Activated naive CD4-positive, alpha-beta T cell treated with anti-CD3 and anti-CD28 coated beads, Interleukin-2, amount 10 ng/mL, durations not matched to agents 7 days and 5 days (primary cell): Measurements from ENCODE around the gene KRT31.
"Not testable (repeated sequence)": the region's sequence is repeated elsewhere in the genome, so short reads cannot be mapped to it uniquely, and the experiment has no call there.

Experiments used
- CTCF ChIA-PET: fragments of 350-600 bp; sonication (Branson Sonifier 250); formaldehyde crosslinking; loops from one replicate; lab custom pipeline; 2021; ENCODE audit warnings: antibody characterized with exemption; lab: Charles Lee
- DNase-seq: peaks from one replicate; pipeline ENCODE4 v3.0.0-alpha.2; 2020
- H3K27ac Mint-ChIP-seq: one replicate; pipeline ENCODE4 v1.8.0; 2021; ENCODE audit warnings: mild to moderate bottlenecking, moderate library complexity, mixed read lengths
- H3K27me3 Mint-ChIP-seq: one replicate; pipeline ENCODE4 v1.8.0; 2021; ENCODE audit warnings: mild to moderate bottlenecking, mixed read lengths
- H3K36me3 Mint-ChIP-seq: one replicate; pipeline ENCODE4 v1.8.0; 2021; ENCODE audit warnings: mixed read lengths
- H3K4me1 Mint-ChIP-seq: one replicate; pipeline ENCODE4 v1.8.0; 2021; ENCODE audit warnings: mixed read lengths
- H3K4me3 Mint-ChIP-seq: one replicate; pipeline ENCODE4 v1.8.0; 2021; ENCODE audit warnings: mild to moderate bottlenecking, moderate library complexity, mixed read lengths
- H3K9me3 Mint-ChIP-seq: one replicate; pipeline ENCODE4 v1.8.0; 2021; ENCODE audit warnings: mixed read lengths

Gene KRT31

DNA sequence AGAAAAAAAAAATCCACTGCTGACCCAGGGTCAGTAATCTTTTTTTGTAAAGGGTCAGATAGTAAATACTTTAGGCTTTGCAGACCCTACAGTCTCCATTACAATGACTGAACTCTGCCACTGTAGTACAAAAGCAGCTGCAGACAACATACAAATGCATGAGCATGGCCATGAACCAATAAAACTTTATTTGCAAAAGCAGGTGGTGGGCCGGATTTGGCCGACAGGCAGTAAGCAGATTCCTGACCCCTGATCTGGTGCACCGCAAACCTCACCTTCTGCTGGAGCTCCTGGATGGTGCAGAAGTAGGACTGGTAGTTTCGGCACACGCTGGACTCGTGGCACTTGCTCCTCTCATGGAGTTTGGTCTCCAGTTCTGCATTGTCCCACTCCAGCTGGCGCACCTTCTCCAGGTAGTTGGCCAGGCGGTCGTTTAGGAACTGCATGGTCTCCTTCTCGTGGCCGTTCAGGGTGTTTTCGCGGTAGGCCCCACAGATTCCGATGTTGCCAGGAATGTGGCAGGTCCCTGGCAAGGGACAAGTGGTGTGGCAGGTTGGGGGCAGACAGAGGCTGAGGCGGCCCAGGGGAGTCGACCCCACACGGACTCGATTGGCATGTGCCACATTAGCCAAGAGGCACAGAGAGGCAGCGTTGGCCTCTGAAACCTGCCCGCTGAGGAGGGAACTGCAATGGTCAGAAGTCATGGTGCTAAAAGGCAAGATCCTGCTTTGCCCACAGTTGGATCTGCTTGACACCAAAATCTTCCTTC, 13.8 kb upstream of the KRT31 start:
- DNase-seq: no peak
- no peaks in the 10 kb centered on the region for H3K9me3 Mint-ChIP-seq
- H3K4me3 Mint-ChIP-seq: no peak overlapping the region
- peaks cover 8% of the 10 kb centered on the region for H3K27me3 Mint-ChIP-seq
- CTCF ChIA-PET: no interaction called here
- peaks cover 6% of the 10 kb centered on the region for H3K4me1 Mint-ChIP-seq
- H3K27ac Mint-ChIP-seq: no peak overlapping the region
- H3K36me3 Mint-ChIP-seq: no peaks in the 10 kb centered on the region

DNA sequence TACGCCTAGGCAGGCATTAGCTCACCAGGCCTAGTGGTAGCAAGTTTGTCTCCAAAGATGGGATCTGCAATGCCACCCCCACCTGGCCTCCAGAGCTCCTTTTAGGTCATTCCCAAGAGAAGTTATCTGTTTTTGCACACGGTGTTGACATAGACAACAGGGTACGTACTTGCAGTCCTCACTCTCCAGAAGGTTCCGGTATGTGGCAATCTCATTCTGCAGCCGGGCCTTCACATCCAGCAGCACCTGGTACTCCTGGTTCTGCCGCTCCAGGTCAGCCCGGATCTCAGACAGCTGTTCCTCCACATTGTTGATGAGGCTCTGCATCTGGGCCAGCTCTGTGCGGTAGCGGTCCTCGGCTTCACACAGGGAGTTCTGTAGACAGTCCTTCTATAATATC, 9.8 kb upstream of the KRT31 start:
- H3K27ac Mint-ChIP-seq: no peak overlapping the region
- peaks cover 3% of the 10 kb centered on the region for H3K27me3 Mint-ChIP-seq
- DNase-seq: no peak
- peaks cover 32% of the 10 kb centered on the region for H3K4me1 Mint-ChIP-seq
- CTCF ChIA-PET: interaction anchor here (0.6 to 2.4 kb wide), 3 partner anchors 10 to 256 kb away, joined by 3 to 5 read pairs (median 4); no protein-coding TSS in a partner anchor
- no peaks in the 10 kb centered on the region for H3K36me3 Mint-ChIP-seq
- H3K9me3 Mint-ChIP-seq: no peaks in the 10 kb centered on the region
- no peak overlapping the region for H3K4me3 Mint-ChIP-seq

DNA sequence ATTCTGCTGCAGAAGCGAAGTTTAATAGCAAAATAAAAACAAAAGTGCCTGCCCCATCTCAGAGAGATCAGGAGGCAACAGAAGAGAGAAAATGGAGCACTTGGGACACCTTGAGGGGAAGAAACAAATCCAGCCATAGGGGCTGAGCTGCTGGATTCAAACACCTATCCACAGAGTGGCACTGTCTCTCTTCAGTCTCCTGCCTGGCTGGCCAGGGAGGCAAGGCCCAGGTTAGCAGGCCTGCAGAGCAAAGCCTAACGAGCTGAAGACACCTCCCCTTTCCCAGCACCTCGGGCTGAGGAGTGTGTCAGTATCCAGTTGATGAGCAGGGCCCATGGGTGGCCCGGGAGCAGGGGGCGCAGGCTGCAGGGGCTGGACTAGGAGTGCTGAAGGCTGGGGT, 8.8 kb upstream of the KRT31 start:
- Mint-ChIP-seq H3K36me3 (no peaks in the 10 kb centered on the region), H3K9me3 (no peaks in the 10 kb centered on the region), H3K27ac (no peak overlapping the region), H3K27me3 (peaks cover under 1% of the 10 kb centered on the region), H3K4me1 (peaks cover 33% of the 10 kb centered on the region), H3K4me3 (no peak overlapping the region)
- DNase-seq: no peak
- CTCF ChIA-PET: interaction anchor here (1.4 to 2.4 kb wide), 2 partner anchors 143 to 257 kb away, joined by 5 read pairs; no protein-coding TSS in a partner anchor

DNA sequence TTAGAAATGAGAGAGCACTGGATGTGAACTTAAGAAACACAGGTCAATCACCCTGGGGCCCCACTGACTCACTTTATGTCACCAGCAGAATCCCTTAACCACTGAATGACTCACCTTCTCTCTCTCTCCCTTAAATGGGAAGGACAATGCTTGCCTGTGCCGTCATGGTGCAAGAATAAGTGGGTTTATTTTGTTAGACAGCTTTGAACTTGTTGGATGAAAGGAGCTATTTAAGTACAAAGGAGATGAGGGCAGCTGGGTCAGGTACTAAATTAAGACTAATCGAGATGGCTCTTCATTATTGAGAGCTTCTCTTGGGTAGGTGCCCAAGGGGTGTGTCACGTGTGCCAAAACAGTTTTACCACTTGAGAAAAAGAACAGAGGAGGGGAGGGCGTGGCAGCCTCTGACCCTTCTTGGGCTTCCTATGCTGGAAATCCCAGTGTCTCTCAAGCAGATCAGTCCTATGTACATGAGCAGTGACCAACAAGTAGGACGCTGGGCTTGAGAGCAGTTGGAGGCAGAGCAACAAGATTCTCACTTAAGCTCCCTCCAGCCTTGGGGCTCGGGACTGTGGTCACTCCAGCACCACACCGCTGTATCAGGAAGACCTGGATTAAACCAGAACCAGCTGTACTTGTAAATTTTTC, 6.7 kb upstream of the KRT31 start:
- no peaks in the 10 kb centered on the region for H3K36me3 Mint-ChIP-seq
- H3K27me3 Mint-ChIP-seq: peaks cover 8% of the 10 kb centered on the region
- H3K4me1 Mint-ChIP-seq: peaks cover 30% of the 10 kb centered on the region
- CTCF ChIA-PET: interaction anchor here (1.0 to 1.7 kb wide), 3 partner anchors 14 to 145 kb away, joined by 3 to 7 read pairs (median 5); no protein-coding TSS in a partner anchor
- H3K4me3 Mint-ChIP-seq: no peak overlapping the region
- H3K27ac Mint-ChIP-seq: no peak overlapping the region
- peak; percentile 33 for DNase-seq
- H3K9me3 Mint-ChIP-seq: no peaks in the 10 kb centered on the region

DNA sequence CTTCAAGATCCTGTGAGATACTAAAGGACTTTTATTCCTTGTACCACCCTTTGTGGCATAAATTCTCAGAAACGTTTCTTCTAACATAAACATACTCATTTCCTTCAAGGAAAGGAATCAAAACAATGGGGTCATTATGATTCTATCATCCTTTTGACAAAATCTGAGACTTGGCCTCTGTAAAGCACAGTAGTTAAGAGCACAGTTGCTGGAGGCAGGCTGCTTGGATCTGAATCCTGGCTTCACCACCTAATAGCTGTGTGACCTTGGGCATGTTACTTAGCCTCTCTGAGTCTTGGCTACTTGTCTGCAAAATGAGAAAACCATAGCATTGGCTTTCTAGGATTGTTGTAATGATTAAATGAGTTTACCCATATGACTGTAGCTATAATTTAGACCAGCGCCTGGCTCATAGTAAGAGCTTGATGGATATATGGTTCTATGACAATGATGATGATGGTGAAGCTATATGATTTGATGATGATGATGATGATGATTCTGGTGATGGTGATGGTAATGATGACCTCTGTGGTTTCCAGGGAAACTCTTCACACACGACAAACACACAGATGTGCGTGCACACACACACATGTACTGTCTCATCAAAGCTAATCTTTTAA, 6.1 kb upstream of the KRT31 start:
- peaks cover 8% of the 10 kb centered on the region for H3K27me3 Mint-ChIP-seq
- no peaks in the 10 kb centered on the region for H3K9me3 Mint-ChIP-seq

DNA sequence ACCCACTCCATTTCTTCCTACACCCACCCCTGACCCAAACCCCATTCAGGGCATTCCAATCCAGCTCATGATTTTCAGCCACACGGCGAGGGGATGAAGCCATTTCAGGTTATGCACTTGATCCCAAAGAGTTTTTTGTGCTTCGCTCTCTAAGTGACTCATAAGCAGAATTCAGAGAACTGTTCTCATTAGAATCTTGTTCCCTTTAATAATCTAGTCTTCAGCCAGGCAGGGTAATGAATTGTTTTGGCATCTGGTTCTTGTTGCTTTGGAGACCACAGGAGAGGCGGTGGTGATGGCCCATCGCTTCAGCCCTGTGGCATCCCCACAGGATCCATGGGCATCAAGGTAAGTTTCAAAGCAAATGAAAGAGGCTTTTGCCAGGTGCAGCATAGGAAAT, 4.8 kb upstream of the KRT31 start:
- no peaks in the 10 kb centered on the region for H3K9me3 Mint-ChIP-seq
- H3K4me1 Mint-ChIP-seq: peaks cover 27% of the 10 kb centered on the region
- no peak overlapping the region for H3K4me3 Mint-ChIP-seq
- no peak for DNase-seq
- no peaks in the 10 kb centered on the region for H3K36me3 Mint-ChIP-seq
- no peak overlapping the region for H3K27ac Mint-ChIP-seq
- CTCF ChIA-PET: no interaction called here
- peaks cover 8% of the 10 kb centered on the region for H3K27me3 Mint-ChIP-seq

More for the DNA sequence above, 6.1 kb upstream of the KRT31 start:
- peak overlapping the region; percentile 12 for H3K27ac Mint-ChIP-seq
- no peaks in the 10 kb centered on the region for H3K36me3 Mint-ChIP-seq
- H3K4me1 Mint-ChIP-seq: peaks cover 27% of the 10 kb centered on the region
- no peak overlapping the region for H3K4me3 Mint-ChIP-seq
- CTCF ChIA-PET: interaction anchor here (1.6 to 1.7 kb wide), 2 partner anchors 81 to 145 kb away, joined by 5 to 7 read pairs; no protein-coding TSS in a partner anchor
- no peak for DNase-seq

DNA sequence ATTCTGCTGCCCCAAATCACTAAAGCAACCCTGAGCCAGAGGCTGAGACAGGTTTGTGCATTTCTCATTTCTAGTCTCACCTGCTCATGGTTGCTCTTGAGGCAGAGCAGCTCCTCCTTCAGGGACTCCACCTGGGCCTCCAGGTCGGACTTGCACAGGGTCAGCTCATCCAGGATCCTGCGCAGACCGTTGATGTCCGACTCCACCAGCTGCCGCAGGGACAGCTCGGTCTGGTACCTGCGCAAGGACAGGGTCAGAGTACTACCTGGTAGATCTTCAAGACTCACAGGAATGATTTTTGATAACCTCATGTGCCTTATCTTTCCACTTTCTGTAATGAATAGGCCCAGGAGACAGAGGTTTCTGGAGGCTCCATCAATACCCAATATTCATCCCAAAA, 1.1 kb downstream of the KRT31 start:
- Mint-ChIP-seq H3K9me3 (no peaks in the 10 kb centered on the region), H3K36me3 (no peaks in the 10 kb centered on the region), H3K27me3 (peaks cover 16% of the 10 kb centered on the region), H3K4me1 (no peaks in the 10 kb centered on the region), H3K4me3 (no peak overlapping the region), H3K27ac (no peak overlapping the region)
- CTCF ChIA-PET: no interaction called here
- DNase-seq: no peak

DNA sequence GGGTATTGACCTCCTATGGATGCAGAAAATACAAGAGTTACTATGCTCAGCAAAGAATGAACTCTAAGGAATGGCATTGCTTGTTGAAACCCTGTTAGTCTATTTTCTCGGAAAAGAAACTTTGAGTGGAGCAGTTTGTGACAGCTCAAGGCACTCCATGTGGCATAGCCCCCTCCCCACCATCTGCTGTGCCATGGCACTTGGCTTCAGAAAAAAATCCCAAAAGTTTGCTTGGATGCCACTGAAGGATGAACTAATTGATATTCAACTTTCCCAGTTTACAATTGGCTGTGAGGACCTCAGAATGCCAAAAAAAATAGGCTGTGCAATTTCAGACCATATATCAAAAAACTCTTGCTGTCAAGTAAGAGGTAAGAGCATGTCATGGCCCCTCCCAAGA, 1.8 kb downstream of the KRT31 start:
- DNase-seq: no peak
- Mint-ChIP-seq H3K27ac (no peak overlapping the region), H3K4me1 (no peaks in the 10 kb centered on the region), H3K36me3 (no peaks in the 10 kb centered on the region), H3K9me3 (no peaks in the 10 kb centered on the region), H3K4me3 (no peak overlapping the region), H3K27me3 (peaks cover 16% of the 10 kb centered on the region)
- CTCF ChIA-PET: no interaction called here

DNA sequence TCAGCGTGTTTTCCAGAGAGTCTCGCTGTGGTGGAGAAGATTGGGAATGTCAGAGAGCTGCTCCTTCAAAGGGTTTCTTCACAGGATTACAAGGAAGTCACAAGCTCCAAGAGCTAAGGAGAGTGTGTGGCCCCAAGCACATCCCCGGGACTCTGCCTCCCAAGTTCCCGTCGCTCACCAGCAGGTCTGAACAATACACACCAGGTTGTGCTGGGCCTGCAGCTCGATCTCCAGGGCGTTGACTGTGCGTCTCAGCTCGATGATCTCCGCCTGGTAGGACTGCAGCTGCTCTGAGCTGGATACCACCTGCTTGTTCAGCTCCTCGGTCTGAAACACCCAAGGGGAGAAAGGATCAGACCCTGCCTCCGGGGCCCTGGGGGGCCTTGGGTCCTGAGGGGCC, 2.4 kb downstream of the KRT31 start:
- H3K4me1 Mint-ChIP-seq, CTCF ChIA-PET: not testable (repeated sequence)

DNA sequence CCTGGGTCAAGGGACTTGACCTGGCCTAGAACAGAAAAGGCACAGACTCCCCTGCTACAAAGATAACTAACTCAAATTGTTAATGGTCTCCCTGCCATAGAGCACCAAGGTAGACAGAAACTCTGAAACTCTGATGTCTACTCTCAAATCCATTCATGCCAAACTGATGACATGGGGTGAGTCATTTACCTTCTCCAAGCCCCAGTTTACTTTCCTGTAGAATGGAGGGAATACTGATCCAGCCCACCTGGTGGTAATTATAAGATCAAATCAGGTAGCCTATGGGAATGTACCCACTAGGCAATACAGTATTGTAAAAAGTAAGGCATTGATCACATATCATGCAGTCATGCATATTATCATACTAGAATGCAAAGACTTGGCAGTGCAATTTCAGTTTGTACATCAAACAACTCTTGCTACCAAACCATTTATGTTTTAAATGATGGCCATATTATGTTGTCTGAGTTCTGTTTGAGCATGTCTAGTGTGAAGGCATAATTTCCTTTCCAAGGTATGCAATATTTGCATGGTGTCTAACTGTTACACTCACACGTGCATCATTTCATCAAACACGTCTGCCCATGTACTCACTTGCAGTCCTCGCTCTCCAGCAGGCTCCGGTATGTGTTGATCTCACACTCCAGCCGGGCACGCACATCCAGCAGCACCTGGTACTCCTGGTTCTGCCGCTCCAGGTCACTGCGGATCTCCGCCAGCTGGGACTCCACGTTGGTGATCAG, 3.0 kb downstream of the KRT31 start:
- Mint-ChIP-seq H3K36me3 (no peaks in the 10 kb centered on the region), H3K27ac (no peak overlapping the region), H3K4me1 (no peaks in the 10 kb centered on the region), H3K4me3 (no peak overlapping the region), H3K27me3 (peaks cover 8% of the 10 kb centered on the region), H3K9me3 (no peaks in the 10 kb centered on the region)
- no peak for DNase-seq
- CTCF ChIA-PET: no interaction called here

More for the DNA sequence above, 2.4 kb downstream of the KRT31 start:
- DNase-seq, H3K9me3 Mint-ChIP-seq, H3K4me3 Mint-ChIP-seq, H3K27ac Mint-ChIP-seq, H3K36me3 Mint-ChIP-seq: not testable (repeated sequence)
- H3K27me3 Mint-ChIP-seq: peaks cover 10% of the 10 kb centered on the region

DNA sequence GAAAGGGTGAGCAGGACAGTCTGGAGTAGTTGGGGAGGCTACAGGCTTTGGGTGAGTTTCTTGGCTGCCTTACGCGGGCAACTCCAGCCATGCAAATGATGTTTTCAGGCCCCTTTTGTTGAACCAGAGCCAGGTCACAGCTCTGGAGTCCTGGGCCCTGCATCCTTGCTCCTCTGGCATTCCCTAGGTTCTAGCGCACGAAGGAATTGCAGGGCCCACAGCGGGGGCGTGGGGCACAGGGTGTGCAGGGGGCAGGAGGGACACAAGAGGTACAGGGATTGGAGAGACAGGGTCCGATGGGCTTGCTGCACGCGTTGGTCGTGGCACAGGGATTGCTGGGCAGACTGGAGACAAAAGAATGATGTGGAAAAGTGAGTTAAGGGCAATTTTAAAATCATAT, 3.6 kb downstream of the KRT31 start:
- H3K27ac Mint-ChIP-seq: no peak overlapping the region
- CTCF ChIA-PET: no interaction called here
- H3K36me3 Mint-ChIP-seq: no peaks in the 10 kb centered on the region

DNA sequence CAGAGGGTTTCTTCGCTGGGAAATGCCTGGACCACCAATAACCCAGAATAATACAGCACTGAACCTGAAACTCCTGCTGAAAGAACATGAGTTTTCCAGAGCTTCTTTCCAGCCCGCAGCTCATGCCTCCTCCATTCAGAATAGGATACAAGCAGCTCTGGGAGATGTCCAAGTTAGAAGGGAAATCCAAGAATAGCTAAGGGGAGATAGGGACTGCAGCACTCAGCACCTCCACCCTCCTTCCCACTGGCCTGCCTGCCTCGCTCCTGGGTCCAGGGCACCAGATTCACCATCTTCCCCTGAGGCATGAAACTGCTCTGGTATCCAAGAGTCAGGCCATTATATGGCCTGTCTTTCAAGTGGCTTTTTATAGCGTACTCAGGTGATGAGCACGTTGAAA, 4.1 kb downstream of the KRT31 start:
- Mint-ChIP-seq H3K9me3 (no peaks in the 10 kb centered on the region), H3K27ac (no peak overlapping the region), H3K36me3 (no peaks in the 10 kb centered on the region), H3K27me3 (peaks cover 11% of the 10 kb centered on the region), H3K4me1 (no peaks in the 10 kb centered on the region), H3K4me3 (no peak overlapping the region)
- DNase-seq: no peak
- CTCF ChIA-PET: no interaction called here

More for the DNA sequence above, 3.6 kb downstream of the KRT31 start:
- H3K27me3 Mint-ChIP-seq: peaks cover 11% of the 10 kb centered on the region
- H3K4me1 Mint-ChIP-seq: no peaks in the 10 kb centered on the region
- DNase-seq: no peak
- H3K9me3 Mint-ChIP-seq: no peaks in the 10 kb centered on the region
- no peak overlapping the region for H3K4me3 Mint-ChIP-seq

DNA sequence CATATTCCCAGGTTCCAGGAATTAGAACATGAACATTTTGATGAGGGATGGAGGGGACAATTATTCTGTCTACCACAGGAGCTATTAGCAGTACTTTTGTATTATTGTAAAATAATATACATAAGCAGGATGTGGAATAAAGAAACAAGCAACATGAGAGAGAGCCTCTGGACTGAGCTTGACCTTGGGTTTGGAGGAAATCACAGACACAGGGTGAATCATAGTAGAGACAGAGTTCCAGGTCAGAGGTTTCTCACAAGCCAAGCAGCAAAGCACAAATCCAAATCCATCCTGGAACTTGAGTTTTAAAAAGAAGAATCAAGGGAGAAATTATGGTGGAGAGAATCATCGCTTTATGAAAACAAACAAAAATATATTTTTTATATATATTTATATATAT, 5.1 kb downstream of the KRT31 start:
- CTCF ChIA-PET: no interaction called here
- Mint-ChIP-seq H3K9me3 (peaks cover 4% of the 10 kb centered on the region), H3K4me3 (no peak overlapping the region), H3K36me3 (peaks cover 1% of the 10 kb centered on the region), H3K27me3 (peaks cover 17% of the 10 kb centered on the region), H3K27ac (no peak overlapping the region), H3K4me1 (no peaks in the 10 kb centered on the region)
- no peak for DNase-seq

DNA sequence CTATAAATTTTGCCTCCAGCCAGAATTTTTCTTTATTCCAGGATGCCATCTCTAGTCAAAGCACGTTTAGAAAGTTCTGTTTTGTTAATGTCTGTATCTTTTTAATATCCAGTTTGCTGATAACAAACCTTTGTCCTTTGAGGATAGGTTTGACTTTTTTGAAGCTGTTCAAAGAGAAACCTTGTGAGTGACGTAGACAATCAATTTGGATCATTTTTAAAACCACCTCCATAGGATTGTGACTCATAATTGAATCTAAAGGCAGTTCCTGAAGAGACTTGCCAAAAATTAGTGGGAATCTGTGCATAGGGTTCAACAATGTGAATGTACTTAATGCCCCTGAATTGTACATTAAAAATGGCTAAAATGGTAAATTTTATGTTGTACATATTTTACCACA, 5.9 kb downstream of the KRT31 start:
- peaks cover 17% of the 10 kb centered on the region for H3K27me3 Mint-ChIP-seq
- H3K9me3 Mint-ChIP-seq: peaks cover 8% of the 10 kb centered on the region
- CTCF ChIA-PET: no interaction called here

More for the DNA sequence above, 5.9 kb downstream of the KRT31 start:
- H3K4me1 Mint-ChIP-seq: no peaks in the 10 kb centered on the region
- no peak overlapping the region for H3K4me3 Mint-ChIP-seq
- DNase-seq: no peak
- H3K36me3 Mint-ChIP-seq: peaks cover 1% of the 10 kb centered on the region
- H3K27ac Mint-ChIP-seq: no peak overlapping the region
